ENCODE data around the gene MED15. TPM values are rescaled to one million over a fixed set of nuclear protein-coding genes. Genes with fewer than 3 reads are reported as not detected.
"Not testable (repeated sequence)": the region's sequence is repeated elsewhere in the genome, so short reads cannot be mapped to it uniquely, and the experiment has no call there.

MED15 gene
- total and polyA plus RNA-seq, 12 donors, result 22.5 to 203 (median 82.2) TPM

DNA sequence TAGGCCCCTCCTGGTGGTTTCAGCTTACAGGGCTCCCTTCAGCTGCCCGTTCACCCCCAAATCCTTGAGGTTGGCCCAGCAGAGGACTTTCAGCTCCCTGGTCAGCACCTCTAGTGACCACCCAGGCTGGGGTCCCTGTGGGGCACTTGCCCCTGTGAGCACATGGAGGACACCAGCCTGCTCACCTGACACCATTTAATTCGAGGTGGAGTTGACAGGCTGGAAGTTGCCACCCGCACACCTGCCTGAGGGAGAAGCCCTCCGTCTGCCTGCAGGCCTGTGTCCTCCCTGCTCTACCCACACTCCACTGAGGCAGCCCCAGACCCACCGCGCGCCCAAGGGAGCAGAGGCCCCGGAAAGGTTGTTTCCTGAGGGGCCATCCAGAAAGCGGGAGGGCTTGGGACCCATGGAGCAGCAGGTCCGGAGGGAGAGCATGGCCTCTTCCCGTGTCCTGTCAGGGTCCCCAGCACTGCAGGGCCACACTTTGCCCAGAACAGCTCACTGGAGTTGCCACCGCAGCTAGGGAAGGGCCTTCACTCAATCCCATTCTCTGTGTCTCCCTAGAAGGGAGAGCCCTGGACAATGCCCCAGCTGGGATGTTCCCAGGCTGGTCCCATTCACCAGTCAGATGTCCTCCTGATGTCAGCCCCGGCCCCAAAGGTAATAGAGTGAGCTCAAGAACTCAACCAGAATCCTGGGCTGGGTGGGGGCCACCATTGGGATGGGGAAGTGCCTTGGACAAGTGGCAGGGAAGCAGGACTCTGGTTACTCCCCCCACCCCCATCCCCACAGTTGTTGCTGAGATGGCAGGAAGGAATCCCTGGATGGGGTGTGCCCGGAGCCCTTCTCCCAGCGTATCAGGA lies 82.4 kb downstream of the MED15 start:
- WGBS, 4 donors, result 79 to 90% (median 85%) methylated on average over 3 to 15 of the region's 15 CpGs
- no peaks in the 10 kb centered on the region for H3K9me3 ChIP-seq (replicated peaks in 1 of 3)
- intact Hi-C loops (cut with DNase I), result no loop called here

DNA sequence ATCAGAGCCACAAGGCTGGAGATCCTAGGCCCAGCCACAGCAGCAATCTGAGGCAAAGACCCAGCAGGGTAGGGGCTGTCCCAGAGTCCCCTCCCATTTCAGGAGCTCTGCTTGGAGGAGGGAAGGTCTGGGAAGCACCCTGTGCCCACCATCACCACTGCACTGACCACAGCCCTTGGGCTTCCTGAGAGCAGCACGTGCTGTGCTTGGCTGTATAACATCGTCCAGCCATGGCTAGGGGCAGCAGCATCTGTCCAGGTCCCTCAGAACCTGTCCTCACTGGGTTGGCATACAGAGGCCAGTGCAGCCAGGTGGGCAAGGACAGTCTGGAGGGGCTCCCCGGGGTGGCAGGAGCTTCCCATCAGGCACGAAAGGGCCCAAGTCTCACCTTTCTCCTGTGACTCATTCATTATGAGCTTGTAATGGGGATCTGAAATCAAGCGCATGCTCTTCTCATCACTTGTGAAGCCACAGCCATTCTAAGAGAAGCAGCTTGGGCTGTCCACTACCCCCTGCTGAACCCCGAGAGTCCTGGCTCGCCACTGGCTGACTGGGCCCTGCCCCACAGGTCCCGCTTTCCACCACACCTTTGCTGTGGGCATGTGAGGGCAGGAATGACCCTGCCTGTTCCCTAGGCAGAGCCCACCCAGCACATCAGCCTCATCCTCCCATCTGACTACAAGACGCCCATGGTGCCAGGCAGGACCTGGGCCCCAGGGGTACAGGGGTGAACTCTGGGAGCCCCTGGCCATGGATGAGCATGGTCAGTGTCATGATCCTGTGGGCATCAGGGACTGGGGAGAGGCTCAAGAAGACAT lies 83.3 kb downstream of the MED15 start:
- 83 to 92% (median 87%) methylated on average over 3 to 9 of the region's 9 CpGs for WGBS, 4 donors
- DNase-seq, result no peak
- TF ChIP-seq POLR2A (IDR thresholded peaks at IDR 0.05), result no peak
- TF ChIP-seq, protein P1, sequence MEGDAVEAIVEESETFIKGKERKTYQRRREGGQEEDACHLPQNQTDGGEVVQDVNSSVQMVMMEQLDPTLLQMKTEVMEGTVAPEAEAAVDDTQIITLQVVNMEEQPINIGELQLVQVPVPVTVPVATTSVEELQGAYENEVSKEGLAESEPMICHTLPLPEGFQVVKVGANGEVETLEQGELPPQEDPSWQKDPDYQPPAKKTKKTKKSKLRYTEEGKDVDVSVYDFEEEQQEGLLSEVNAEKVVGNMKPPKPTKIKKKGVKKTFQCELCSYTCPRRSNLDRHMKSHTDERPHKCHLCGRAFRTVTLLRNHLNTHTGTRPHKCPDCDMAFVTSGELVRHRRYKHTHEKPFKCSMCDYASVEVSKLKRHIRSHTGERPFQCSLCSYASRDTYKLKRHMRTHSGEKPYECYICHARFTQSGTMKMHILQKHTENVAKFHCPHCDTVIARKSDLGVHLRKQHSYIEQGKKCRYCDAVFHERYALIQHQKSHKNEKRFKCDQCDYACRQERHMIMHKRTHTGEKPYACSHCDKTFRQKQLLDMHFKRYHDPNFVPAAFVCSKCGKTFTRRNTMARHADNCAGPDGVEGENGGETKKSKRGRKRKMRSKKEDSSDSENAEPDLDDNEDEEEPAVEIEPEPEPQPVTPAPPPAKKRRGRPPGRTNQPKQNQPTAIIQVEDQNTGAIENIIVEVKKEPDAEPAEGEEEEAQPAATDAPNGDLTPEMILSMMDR (IDR thresholded peaks at IDR 0.05), result no peak
- H3K4me3 ChIP-seq, result no peak overlapping the region
- H3K36me3 ChIP-seq (replicated peaks in 1 of 2), result peaks cover 0 to 22% of the 10 kb centered on the region in 2 donors
- no peaks in the 10 kb centered on the region for H3K27me3 ChIP-seq
- H3K4me1 ChIP-seq (replicated peaks in 1 of 2), result peaks cover 0 to 10% of the 10 kb centered on the region in 2 donors
- intact Hi-C loops (cut with DNase I), result no loop called here
- no peaks in the 10 kb centered on the region for H3K9me3 ChIP-seq (replicated peaks in 1 of 3)
- no peak overlapping the region for H3K27ac ChIP-seq

More for the DNA sequence above, 82.4 kb downstream of the MED15 start:
- no peak for DNase-seq
- Histone ChIP-seq H3K36me3 (replicated peaks in 1 of 2) (peaks cover 0 to 30% of the 10 kb centered on the region in 2 donors), H3K4me1 (replicated peaks in 1 of 2) (peaks cover 0 to 14% of the 10 kb centered on the region in 2 donors), H3K4me3 (no peak overlapping the region), H3K27ac (no peak overlapping the region), H3K27me3 (no peaks in the 10 kb centered on the region)
- no peak for TF ChIP-seq POLR2A (IDR thresholded peaks at IDR 0.05)
- TF ChIP-seq, protein P1 (IDR thresholded peaks at IDR 0.05), result no peak

DNA sequence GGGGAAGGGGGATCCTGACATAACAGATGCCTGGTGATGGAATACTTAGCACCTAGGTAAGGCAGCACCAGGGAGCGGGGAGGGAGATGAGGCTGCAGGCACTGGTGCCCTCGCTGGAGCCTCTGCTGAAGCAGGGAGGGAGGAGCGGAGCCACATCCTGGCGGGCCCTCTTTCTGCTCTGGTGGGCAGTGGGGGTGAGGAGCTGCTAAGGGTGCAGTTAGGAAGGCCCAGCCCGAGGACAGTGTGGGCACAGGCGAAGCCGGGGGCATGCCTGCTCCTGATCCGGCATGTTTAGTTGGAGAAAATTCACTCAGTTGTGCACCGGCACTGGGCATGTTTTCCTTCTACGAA lies 83.9 kb downstream of the MED15 start:
- 89 to 97% (median 95%) methylated on average over 8 to 10 of the region's 10 CpGs for WGBS, 4 donors
- DNase-seq, result no peak
- no peak for TF ChIP-seq POLR2A (IDR thresholded peaks at IDR 0.05)
- TF ChIP-seq, protein P1 (IDR thresholded peaks at IDR 0.05), result no peak
- H3K4me3 ChIP-seq, result no peak overlapping the region
- no peak overlapping the region for H3K27ac ChIP-seq
- H3K9me3 ChIP-seq (replicated peaks in 1 of 3), result no peaks in the 10 kb centered on the region
- H3K36me3 ChIP-seq (replicated peaks in 1 of 2), result peaks cover 0 to 17% of the 10 kb centered on the region in 2 donors
- H3K4me1 ChIP-seq (replicated peaks in 1 of 2), result peaks cover 0 to 5% of the 10 kb centered on the region in 2 donors
- intact Hi-C loops (cut with DNase I), result no loop called here
- no peaks in the 10 kb centered on the region for H3K27me3 ChIP-seq

DNA sequence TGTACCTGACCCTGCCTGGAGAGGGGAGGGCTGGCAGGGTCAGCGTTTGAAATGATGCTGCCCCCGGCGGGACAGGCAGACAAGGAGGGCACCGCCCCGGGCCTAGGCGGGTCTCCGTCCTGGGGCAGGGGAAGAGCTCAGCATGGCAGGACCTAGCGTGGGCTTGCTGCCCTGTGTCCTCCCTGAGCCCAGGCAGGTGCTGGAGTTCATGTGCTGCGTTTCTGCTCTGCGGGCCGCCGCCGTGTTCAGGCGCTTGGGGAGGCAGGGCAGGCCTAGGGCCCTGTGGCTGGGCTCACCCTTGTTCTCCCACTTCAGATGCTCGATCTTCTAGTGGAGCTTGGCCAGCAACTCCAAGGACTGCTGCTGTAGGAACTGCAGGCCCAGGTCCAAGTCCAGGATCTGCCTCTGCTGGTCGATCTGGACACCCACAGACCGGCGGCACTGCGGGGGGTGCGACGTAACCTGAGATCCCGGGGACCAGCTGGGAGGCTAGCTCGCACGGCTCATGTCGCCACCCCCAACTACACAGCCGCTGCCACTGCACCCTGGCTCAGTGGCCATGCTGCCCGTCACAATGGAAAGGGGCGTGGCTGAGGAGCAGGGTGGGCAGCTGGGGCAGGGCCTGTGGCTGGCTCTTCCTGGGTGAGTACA lies 84.4 kb downstream of the MED15 start:
- peaks cover 0 to 12% of the 10 kb centered on the region in 2 donors for H3K36me3 ChIP-seq (replicated peaks in 1 of 2)
- 76 to 89% (median 84%) methylated on average over 8 to 28 of the region's 28 CpGs; no CpG with 5 or more reads in 1 of the 4 donors for WGBS, 4 donors
- H3K4me1 ChIP-seq (replicated peaks in 1 of 2), result peaks cover 0 to under 1% of the 10 kb centered on the region in 2 donors
- DNase-seq, result no peak
- intact Hi-C loops (cut with DNase I), result no loop called here
- H3K27me3 ChIP-seq, result no peaks in the 10 kb centered on the region
- TF ChIP-seq, protein P1 (IDR thresholded peaks at IDR 0.05), result no peak
- TF ChIP-seq POLR2A (IDR thresholded peaks at IDR 0.05), result no peak
- no peaks in the 10 kb centered on the region for H3K9me3 ChIP-seq (replicated peaks in 1 of 3)
- H3K27ac ChIP-seq, result no peak overlapping the region
- no peak overlapping the region for H3K4me3 ChIP-seq

DNA sequence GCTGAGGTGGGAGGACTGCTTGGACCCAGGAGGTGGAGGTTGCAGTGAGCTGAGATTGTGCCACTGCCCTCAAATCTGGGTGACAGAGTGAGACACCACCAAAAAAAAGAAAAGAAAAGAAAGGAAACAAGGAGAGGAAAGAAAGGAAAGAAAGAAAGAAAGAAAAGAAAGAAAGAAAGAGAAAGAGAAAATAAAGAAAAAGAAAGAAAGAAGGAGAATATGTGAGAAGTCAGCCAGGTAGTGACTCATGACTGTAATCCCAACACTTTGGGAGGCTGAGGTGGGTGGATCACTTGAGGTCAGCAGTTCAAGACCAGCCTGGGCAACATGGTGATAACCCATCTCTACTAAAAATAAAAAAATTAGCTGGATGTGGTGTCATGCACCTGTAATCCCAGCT lies 86.6 kb downstream of the MED15 start:
- H3K36me3 ChIP-seq (replicated peaks in 1 of 2); H3K27me3 ChIP-seq; H3K27ac ChIP-seq; H3K4me3 ChIP-seq; H3K4me1 ChIP-seq (replicated peaks in 1 of 2); H3K9me3 ChIP-seq (replicated peaks in 1 of 3); intact Hi-C loops (cut with DNase I); DNase-seq: not testable (repeated sequence)

DNA sequence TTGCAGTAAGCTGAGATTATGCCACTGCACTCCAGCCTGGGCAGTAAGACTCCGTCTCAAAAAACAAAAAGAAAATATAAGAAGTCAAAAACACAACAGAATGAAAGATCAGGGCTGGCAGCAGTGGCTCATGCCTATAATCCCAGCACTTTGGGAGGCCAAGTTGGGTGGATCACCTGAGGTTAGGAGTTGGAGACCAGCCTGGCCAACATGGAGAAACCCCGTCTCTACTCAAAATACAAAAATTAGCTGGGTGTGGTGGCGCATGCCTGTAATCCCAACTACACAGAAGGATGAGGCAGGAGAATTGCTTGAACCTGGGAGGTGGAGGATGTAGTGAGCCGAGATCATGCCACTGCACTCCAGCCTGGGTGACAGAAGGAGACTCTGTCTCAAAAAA lies 87.1 kb downstream of the MED15 start:
- H3K4me1 ChIP-seq (replicated peaks in 1 of 2); H3K9me3 ChIP-seq (replicated peaks in 1 of 3); DNase-seq; H3K4me3 ChIP-seq; H3K27ac ChIP-seq; H3K36me3 ChIP-seq (replicated peaks in 1 of 2); intact Hi-C loops (cut with DNase I); H3K27me3 ChIP-seq: not testable (repeated sequence)
- WGBS, 4 donors, result 84 to 90% (median 87%) methylated on average over 4 of the region's 4 CpGs
